PC-9 (cell line): ENCODE measurements around the gene PCED1B. TPM values are rescaled to one million over a fixed set of nuclear protein-coding genes. Genes with fewer than 3 reads are reported as not detected.
"Not testable (repeated sequence)": the region's sequence is repeated elsewhere in the genome, so short reads cannot be mapped to it uniquely, and the experiment has no call there.

Experiments
- BruUV-seq: library from RNA; stranded (reverse); fragments of 400-500 nt; replicated peaks from 2 replicates; lab custom pipeline; 2021; lab: Mats Ljungman, UMichigan
- CTCF ChIA-PET: fragments of 300-600 bp; sonication (Branson Sonifier 250); formaldehyde crosslinking; loops from one replicate; lab custom pipeline; 2022; ENCODE audit warnings: antibody characterized with exemption; lab: Charles Lee
- POLR2A ChIA-PET: fragments of 300-600 bp; sonication (Branson Sonifier 250); formaldehyde crosslinking; loops from one replicate; lab custom pipeline; 2022; ENCODE audit warnings: antibody characterized with exemption; ENCODE audit not compliant: unreplicated experiment; lab: Charles Lee
- DNase-seq, 2 experiments: peaks; one replicate each; pipeline versions ENCODE4 v3.0.0 to v3.0.0-alpha.2; 2015 to 2022; ENCODE audit warnings: mixed read lengths in 1 of 2
- H2AFZ ChIP-seq: fragments of 200-600 bp; sonication (generic); 2 replicates; pipeline ENCODE4 v1.8.1; 2017; ENCODE audit warnings: antibody characterized with exemption
- H3F3A ChIP-seq: fragments of 200-600 bp; sonication (generic); 2 replicates; pipeline ENCODE4 v1.8.1; 2017; ENCODE audit warnings: antibody characterized with exemption, mild to moderate bottlenecking, low read depth; ENCODE audit not compliant: insufficient read depth
- H3K27ac ChIP-seq: fragments of 200-600 bp; sonication (generic); 2 replicates; pipeline ENCODE4 v1.6.1; 2016; ENCODE audit warnings: mixed run types
- H3K27me3 ChIP-seq: fragments of 200-600 bp; sonication (generic); 2 replicates; pipeline ENCODE4 v1.6.1; 2016; ENCODE audit warnings: low read depth, mixed run types; ENCODE audit not compliant: insufficient read depth
- H3K36me3 ChIP-seq: fragments of 200-600 bp; sonication (generic); 2 replicates; pipeline ENCODE4 v1.6.1; 2016; ENCODE audit warnings: low read depth, mixed run types
- H3K4me1 ChIP-seq: fragments of 200-600 bp; sonication (generic); replicated peaks from 2 replicates; pipeline ENCODE4 v1.6.1; 2016; ENCODE audit warnings: mixed run types; ENCODE audit not compliant: insufficient read depth
- H3K4me2 ChIP-seq: fragments of 200-600 bp; sonication (generic); 2 replicates; pipeline ENCODE4 v1.6.1; 2017; ENCODE audit warnings: mixed run types
- H3K4me3 ChIP-seq: fragments of 200-600 bp; sonication (generic); 2 replicates; pipeline ENCODE4 v1.6.1; 2016; ENCODE audit warnings: mixed run types
- H3K79me2 ChIP-seq: fragments of 200-600 bp; sonication (generic); 2 replicates; pipeline ENCODE4 v1.6.1; 2017; ENCODE audit warnings: low read depth, mixed run types
- H3K9me2 ChIP-seq: fragments of 200-600 bp; sonication (generic); 2 replicates; pipeline ENCODE4 v1.8.1; 2017; ENCODE audit warnings: mild to moderate bottlenecking; ENCODE audit not compliant: insufficient read depth
- H3K9me3 ChIP-seq: fragments of 200-600 bp; sonication (generic); 2 replicates; pipeline ENCODE4 v1.8.1; 2016; ENCODE audit warnings: low read depth; ENCODE audit not compliant: insufficient read depth
- H4K20me1 ChIP-seq: fragments of 200-600 bp; sonication (generic); 2 replicates; pipeline ENCODE4 v1.8.1; 2017; ENCODE audit not compliant: insufficient read depth
- EZH2 ChIP-seq: fragments of 200-600 bp; sonication (generic); IDR thresholded peaks from 2 replicates; pipeline ENCODE4 v1.8.0; 2017; ENCODE audit warnings: antibody characterized with exemption, low read depth
- intact Hi-C: fragments of 100-400 bp; cut with micrococcal nuclease; formaldehyde crosslinking; loops from one replicate; pipeline ENCODE4 v1.10.0; 2022; ENCODE audit not compliant: unreplicated experiment
- total RNA-seq: library from RNA; stranded (reverse); gene quantifications from 2 replicates; pipeline ENCODE4 v1.2.3, GENCODE V29; 2021
- TF ChIP-seq, protein P1 (sequence below): fragments of 200-600 bp; sonication (generic); conservative IDR thresholded peaks from 2 replicates; pipeline ENCODE4 v1.6.1; 2017; ENCODE audit warnings: mixed run types, antibody characterized with exemption, mild to moderate bottlenecking, moderate library complexity

PCED1B gene
- total RNA-seq, 1 experiment from 2014 or later: 11.2 TPM

GRCh38 chr12:47200446-47200845, 121.0 kb downstream of the PCED1B start:
- no peak overlapping the region for H3K27ac ChIP-seq
- POLR2A ChIA-PET: interaction anchor here (0.6 kb wide), 1 partner anchor 127 kb away, joined by 5 read pairs; no protein-coding TSS in a partner anchor
- TF ChIP-seq, protein P1, sequence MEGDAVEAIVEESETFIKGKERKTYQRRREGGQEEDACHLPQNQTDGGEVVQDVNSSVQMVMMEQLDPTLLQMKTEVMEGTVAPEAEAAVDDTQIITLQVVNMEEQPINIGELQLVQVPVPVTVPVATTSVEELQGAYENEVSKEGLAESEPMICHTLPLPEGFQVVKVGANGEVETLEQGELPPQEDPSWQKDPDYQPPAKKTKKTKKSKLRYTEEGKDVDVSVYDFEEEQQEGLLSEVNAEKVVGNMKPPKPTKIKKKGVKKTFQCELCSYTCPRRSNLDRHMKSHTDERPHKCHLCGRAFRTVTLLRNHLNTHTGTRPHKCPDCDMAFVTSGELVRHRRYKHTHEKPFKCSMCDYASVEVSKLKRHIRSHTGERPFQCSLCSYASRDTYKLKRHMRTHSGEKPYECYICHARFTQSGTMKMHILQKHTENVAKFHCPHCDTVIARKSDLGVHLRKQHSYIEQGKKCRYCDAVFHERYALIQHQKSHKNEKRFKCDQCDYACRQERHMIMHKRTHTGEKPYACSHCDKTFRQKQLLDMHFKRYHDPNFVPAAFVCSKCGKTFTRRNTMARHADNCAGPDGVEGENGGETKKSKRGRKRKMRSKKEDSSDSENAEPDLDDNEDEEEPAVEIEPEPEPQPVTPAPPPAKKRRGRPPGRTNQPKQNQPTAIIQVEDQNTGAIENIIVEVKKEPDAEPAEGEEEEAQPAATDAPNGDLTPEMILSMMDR: no peak
- no peak for TF ChIP-seq EZH2

GRCh38 chr12:47201190-47201589, 121.8 kb downstream of the PCED1B start:
- H3K27ac ChIP-seq, H3K4me1 ChIP-seq, H4K20me1 ChIP-seq, H3K36me3 ChIP-seq, DNase-seq, H3K9me3 ChIP-seq, intact Hi-C loops, CTCF ChIA-PET, H3K9me2 ChIP-seq, H3K4me2 ChIP-seq, H2AFZ ChIP-seq, H3K79me2 ChIP-seq, H3K27me3 ChIP-seq, BruUV-seq, H3K4me3 ChIP-seq, H3F3A ChIP-seq, POLR2A ChIA-PET: not testable (repeated sequence)

More at GRCh38 chr12:47200446-47200845, 121.0 kb downstream of the PCED1B start:
- intact Hi-C loops: no loop called here
- BruUV-seq: no TSS peak
- Histone ChIP-seq H3K27me3 (no peaks in the 10 kb centered on the region), H3K9me3 (no peaks in the 10 kb centered on the region; the same call in 1 of the 2 replicates), H3F3A (no peaks in the 10 kb centered on the region), H3K9me2 (no peaks in the 10 kb centered on the region), H4K20me1 (no peaks in the 10 kb centered on the region), H3K36me3 (no peaks in the 10 kb centered on the region), H3K79me2 (no peaks in the 10 kb centered on the region), H2AFZ (no peak overlapping the region), H3K4me2 (no peak overlapping the region), H3K4me3 (no peak overlapping the region), H3K4me1 (no peaks in the 10 kb centered on the region)
- CTCF ChIA-PET: no interaction called here
- no peak for DNase-seq

GRCh38 chr12:47202176-47202575, 122.8 kb downstream of the PCED1B start:
- CTCF ChIA-PET: no interaction called here
- H3K27ac ChIP-seq: no peak overlapping the region
- H3K36me3 ChIP-seq: no peaks in the 10 kb centered on the region
- intact Hi-C loops: no loop called here
- H3K9me2 ChIP-seq: no peaks in the 10 kb centered on the region
- BruUV-seq: no TSS peak
- TF ChIP-seq EZH2: no peak
- TF ChIP-seq, protein P1: no peak
- POLR2A ChIA-PET: no interaction called here
- no peak for DNase-seq
- no peaks in the 10 kb centered on the region for H3K27me3 ChIP-seq
- H3K4me1 ChIP-seq: peaks cover 7% of the 10 kb centered on the region
- no peak overlapping the region for H3K4me2 ChIP-seq
- no peak overlapping the region for H2AFZ ChIP-seq
- H3K4me3 ChIP-seq: no peak overlapping the region
- H4K20me1 ChIP-seq: no peaks in the 10 kb centered on the region
- H3F3A ChIP-seq: peaks cover 4% of the 10 kb centered on the region; the same call in 1 of the 2 replicates
- no peaks in the 10 kb centered on the region; the same call in 1 of the 2 replicates for H3K9me3 ChIP-seq
- H3K79me2 ChIP-seq: no peaks in the 10 kb centered on the region
